IPS DF 6.9 (cell line): Measurements from ENCODE around the gene TMX1.
"Not testable (repeated sequence)": the region's sequence is repeated elsewhere in the genome, so short reads cannot be mapped to it uniquely, and the experiment has no call there.

ENCODE experiments used
- DNase-seq: peaks from one replicate; pipeline ENCODE4 v3.0.0-alpha.2; 2013; ENCODE audit warnings: low read depth, low spot score
- H3K27ac ChIP-seq: one replicate; pipeline ENCODE4 v1.5.1; 2013; ENCODE audit warnings: low read length, control low read depth
- H3K27me3 ChIP-seq: 2 replicates; pipeline ENCODE4 v1.6.1; 2013; ENCODE audit warnings: mild to moderate bottlenecking, low read length; ENCODE audit not compliant: control insufficient read depth, insufficient read depth
- H3K36me3 ChIP-seq: 2 replicates; pipeline ENCODE4 v1.6.1; 2013; ENCODE audit warnings: low read length; ENCODE audit not compliant: control insufficient read depth, insufficient read depth
- H3K4me1 ChIP-seq: 2 replicates; pipeline ENCODE4 v1.6.1; 2013; ENCODE audit warnings: low read length; ENCODE audit not compliant: control insufficient read depth, insufficient read depth
- H3K4me3 ChIP-seq: 2 replicates; pipeline ENCODE4 v1.5.1; 2013; ENCODE audit warnings: mild to moderate bottlenecking, low read length
- H3K9me3 ChIP-seq: 2 replicates; pipeline ENCODE4 v1.6.1; 2013; ENCODE audit warnings: low read length, inconsistent platforms; ENCODE audit not compliant: control insufficient read depth, insufficient read depth
- WGBS: extraction: QIAGEN DNeasy Blood & Tissue Kit; methylation state at CpG from one replicate; pipeline ENCODE4 v1.1.7; 2013; ENCODE audit warnings: mixed read lengths, missing lambda C conversion rate; ENCODE audit not compliant: insufficient read length, insufficient coverage; 5-methylcytosine and 5-hydroxymethylcytosine counted together

The TMX1 gene

DNA sequence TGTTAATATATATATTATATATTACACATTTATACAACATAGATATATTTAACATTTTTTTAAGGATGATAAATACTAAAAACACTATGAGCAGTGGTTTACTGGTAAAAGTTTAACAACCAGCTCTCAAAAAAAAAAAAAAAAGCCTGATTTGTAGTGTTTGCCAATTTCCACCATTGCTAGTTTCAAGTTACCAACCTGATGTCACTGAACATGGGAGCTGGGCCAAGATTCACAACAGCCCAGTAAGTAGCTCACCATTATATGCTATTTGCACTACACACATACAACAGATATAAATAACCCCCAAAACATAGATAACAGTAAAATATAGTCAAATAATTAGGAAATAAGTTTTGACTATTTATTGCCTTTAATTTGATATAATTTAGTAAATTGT lies 28.9 kb upstream of the TMX1 start:
- DNase-seq: no peak
- Histone ChIP-seq H3K9me3 (no peaks in the 10 kb centered on the region), H3K36me3 (no peaks in the 10 kb centered on the region), H3K27ac (no peak overlapping the region), H3K27me3 (no peaks in the 10 kb centered on the region), H3K4me3 (no peak overlapping the region), H3K4me1 (no peaks in the 10 kb centered on the region)

GRCh38 chr14:51216602-51217001 lies 23.4 kb upstream of the TMX1 start:
- no peak overlapping the region for H3K27ac ChIP-seq
- H3K4me1 ChIP-seq: no peaks in the 10 kb centered on the region
- no peak for DNase-seq
- H3K9me3 ChIP-seq: no peaks in the 10 kb centered on the region
- no peaks in the 10 kb centered on the region for H3K27me3 ChIP-seq
- WGBS: no CpG with 5 or more reads among the region's 1 CpG
- no peaks in the 10 kb centered on the region for H3K36me3 ChIP-seq
- H3K4me3 ChIP-seq: no peak overlapping the region

- Histone ChIP-seq H3K4me3 (no peak overlapping the region), H3K4me1 (no peaks in the 10 kb centered on the region), H3K27ac (no peak overlapping the region), H3K36me3 (no peaks in the 10 kb centered on the region), H3K9me3 (no peaks in the 10 kb centered on the region), H3K27me3 (no peaks in the 10 kb centered on the region)
- no peak for DNase-seq
- WGBS: no CpG with 5 or more reads among the region's 7 CpGs
Observed at GRCh38 chr14:51219473-51220448, 20.3 kb upstream of the TMX1 start.

DNA sequence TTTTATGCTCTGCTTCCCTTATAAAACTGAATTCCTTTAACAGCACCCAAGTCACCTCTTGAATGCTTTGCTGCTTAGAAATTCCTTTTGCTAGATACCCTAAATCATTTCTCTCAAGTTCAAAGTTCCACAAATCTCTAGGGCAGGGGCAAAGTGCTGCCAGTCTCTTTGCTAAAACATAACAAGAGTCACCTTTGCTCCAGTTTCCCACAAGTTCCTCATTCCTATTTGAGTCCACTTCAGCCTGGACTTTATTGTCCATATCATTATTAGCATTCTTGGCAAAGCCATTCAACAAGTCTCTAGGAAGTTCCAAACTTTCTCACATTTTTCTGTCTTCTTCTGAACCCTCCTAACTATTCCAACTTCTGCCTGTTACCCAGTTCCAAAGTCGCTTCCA lies 16.6 kb upstream of the TMX1 start:
- not testable (repeated sequence) for H3K36me3 ChIP-seq, H3K27ac ChIP-seq, H3K4me1 ChIP-seq, H3K4me3 ChIP-seq, DNase-seq, H3K9me3 ChIP-seq, H3K27me3 ChIP-seq
- no CpG with 5 or more reads among the region's 1 CpG for WGBS

DNA sequence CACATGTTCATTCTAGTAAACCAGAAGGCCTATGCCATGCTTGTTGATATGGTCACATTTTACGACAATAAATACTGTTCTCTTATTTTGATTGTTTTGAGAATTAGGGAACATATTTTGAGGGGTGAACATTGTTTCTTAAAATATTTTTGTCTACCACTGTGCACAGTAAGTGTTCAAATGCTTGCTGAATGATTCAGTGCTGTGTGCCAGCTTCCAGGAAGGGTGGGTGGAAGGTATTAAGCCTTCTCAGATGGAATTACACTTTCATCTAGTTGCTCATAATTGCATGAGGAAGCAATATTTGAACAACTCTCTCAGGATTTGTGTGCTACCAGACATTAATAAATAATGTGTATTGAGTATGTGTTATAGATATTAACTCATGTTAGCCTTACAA lies 15.5 kb upstream of the TMX1 start:
- Histone ChIP-seq H3K27me3 (no peaks in the 10 kb centered on the region), H3K4me1 (no peaks in the 10 kb centered on the region), H3K27ac (no peak overlapping the region), H3K4me3 (no peak overlapping the region), H3K36me3 (no peaks in the 10 kb centered on the region), H3K9me3 (no peaks in the 10 kb centered on the region)
- DNase-seq: no peak
- WGBS: no CpG with 5 or more reads among the region's 1 CpG

- Histone ChIP-seq H3K36me3 (no peaks in the 10 kb centered on the region), H3K27me3 (no peaks in the 10 kb centered on the region), H3K9me3 (no peaks in the 10 kb centered on the region), H3K4me3 (no peak overlapping the region), H3K27ac (no peak overlapping the region), H3K4me1 (no peaks in the 10 kb centered on the region)
- WGBS: no CpG with 5 or more reads among the region's 2 CpGs
- DNase-seq: no peak
Observed at GRCh38 chr14:51225751-51226150, 14.3 kb upstream of the TMX1 start.

DNA sequence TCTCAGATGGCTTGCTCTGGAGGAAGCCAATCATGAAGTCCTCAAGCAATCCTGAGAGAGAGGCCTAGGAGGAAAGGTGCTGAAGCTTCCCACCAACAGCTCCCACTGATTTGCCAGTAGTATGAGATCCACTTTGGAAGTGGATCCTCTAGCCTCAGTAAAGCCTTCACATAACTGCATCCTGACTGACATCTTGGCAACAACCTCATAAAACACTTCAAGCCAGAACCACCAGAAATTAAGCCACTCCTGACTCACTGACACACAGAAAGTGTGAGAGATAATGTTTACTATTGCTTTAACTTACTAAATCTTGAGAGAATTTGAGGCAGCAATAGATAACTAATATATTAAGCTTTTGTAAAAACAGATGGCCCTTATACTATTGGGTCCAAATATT lies 11.7 kb upstream of the TMX1 start:
- Histone ChIP-seq H3K27ac (no peak overlapping the region), H3K4me3 (no peak overlapping the region), H3K4me1 (no peaks in the 10 kb centered on the region), H3K36me3 (no peaks in the 10 kb centered on the region), H3K9me3 (no peaks in the 10 kb centered on the region), H3K27me3 (no peaks in the 10 kb centered on the region)
- no peak for DNase-seq

DNA sequence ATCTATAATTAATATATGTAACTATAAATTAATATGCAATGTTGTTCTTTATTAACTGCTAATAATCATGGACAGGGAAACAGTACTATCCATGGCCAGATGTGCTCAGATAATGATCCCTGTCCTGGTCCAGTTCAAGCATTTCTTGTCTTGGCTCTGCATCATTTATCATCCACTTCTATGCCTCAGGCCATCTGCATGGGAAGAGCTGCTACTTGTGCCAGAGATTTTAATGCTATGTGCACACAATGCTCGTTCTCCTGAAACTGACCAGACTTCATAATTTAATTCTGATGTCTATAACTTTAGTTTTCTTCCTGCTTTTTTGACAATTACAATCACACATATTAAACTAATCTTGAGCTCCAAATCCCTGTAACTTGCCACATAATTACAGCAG lies 11.2 kb upstream of the TMX1 start:
- no CpG with 5 or more reads among the region's 1 CpG for WGBS
- H3K4me1 ChIP-seq: no peaks in the 10 kb centered on the region
- DNase-seq: no peak

GRCh38 chr14:51236314-51236713 lies 3.7 kb upstream of the TMX1 start:
- H3K9me3 ChIP-seq: no peaks in the 10 kb centered on the region
- DNase-seq: no peak
- no peak overlapping the region for H3K4me3 ChIP-seq
- H3K27ac ChIP-seq: no peak overlapping the region
- H3K27me3 ChIP-seq: no peaks in the 10 kb centered on the region
- no peaks in the 10 kb centered on the region; the same call in 1 of the 2 replicates for H3K4me1 ChIP-seq
- no peaks in the 10 kb centered on the region for H3K36me3 ChIP-seq

More for the DNA sequence above, 11.2 kb upstream of the TMX1 start:
- H3K27ac ChIP-seq: no peak overlapping the region
- H3K36me3 ChIP-seq: no peaks in the 10 kb centered on the region
- H3K27me3 ChIP-seq: no peaks in the 10 kb centered on the region
- no peak overlapping the region for H3K4me3 ChIP-seq
- H3K9me3 ChIP-seq: no peaks in the 10 kb centered on the region

GRCh38 chr14:51240804-51241380 lies 845 bp downstream of the TMX1 start:
- Histone ChIP-seq H3K36me3 (peaks cover 2% of the 10 kb centered on the region; the same call in 1 of the 2 replicates), H3K4me3 (peak overlapping the region; percentile 54; the same call in 1 of the 2 replicates), H3K4me1 (peaks cover 1% of the 10 kb centered on the region; the same call in 1 of the 2 replicates), H3K27ac (no peak overlapping the region), H3K27me3 (no peaks in the 10 kb centered on the region), H3K9me3 (no peaks in the 10 kb centered on the region)
- WGBS: no CpG with 5 or more reads among the region's 10 CpGs
- DNase-seq: no peak
